A673 (cell line): ENCODE results near the gene NKD2. TPM values are rescaled to one million over a fixed set of nuclear protein-coding genes. Genes with fewer than 3 reads are reported as not detected.

Experiments used
- Bru-seq: library from RNA; stranded (reverse); fragments of 400-500 nt; gene quantifications from one replicate; lab custom pipeline; 2021; lab: Mats Ljungman, UMichigan
- BruChase-seq, 2 experiments: library from RNA; stranded (reverse); fragments of 400-500 nt; gene quantifications; one replicate each; lab custom pipeline; 2021; lab: Mats Ljungman, UMichigan
- BruUV-seq: library from RNA; stranded (reverse); fragments of 400-500 nt; replicated peaks from 2 replicates; lab custom pipeline; 2021; lab: Mats Ljungman, UMichigan
- CTCF ChIA-PET: fragments of 300-600 bp; sonication (Branson Sonifier 250); formaldehyde crosslinking; loops from one replicate; lab custom pipeline; 2022; ENCODE audit warnings: antibody characterized with exemption; lab: Charles Lee
- POLR2A ChIA-PET: fragments of 300-600 bp; sonication (Branson Sonifier 250); formaldehyde crosslinking; loops from one replicate; lab custom pipeline; 2022; ENCODE audit warnings: antibody characterized with exemption; ENCODE audit not compliant: low non-redundant PET; lab: Charles Lee
- DNase-seq: peaks from one replicate; pipeline ENCODE4 v3.0.0-alpha.2; 2015; ENCODE audit warnings: low spot score
- H3K27ac ChIP-seq: fragments of 200-600 bp; sonication (generic); 2 replicates; pipeline ENCODE4 v1.5.1; 2016; ENCODE audit warnings: mixed run types, low read depth, mild to moderate bottlenecking, mixed read lengths, antibody characterized with exemption, low read length; ENCODE audit not compliant: poor library complexity, severe bottlenecking
- H3K27me3 ChIP-seq: fragments of 200-600 bp; sonication (generic); replicated peaks from 2 replicates; pipeline ENCODE4 v1.6.1; 2017; ENCODE audit warnings: mixed run types, low read depth, mild to moderate bottlenecking, mixed read lengths, antibody characterized with exemption, low read length; ENCODE audit not compliant: insufficient read depth, poor library complexity
- H3K36me3 ChIP-seq: fragments of 200-600 bp; sonication (generic); 2 replicates; pipeline ENCODE4 v1.6.1; 2016; ENCODE audit warnings: mixed run types, mild to moderate bottlenecking, mixed read lengths, antibody characterized with exemption, low read length; ENCODE audit not compliant: insufficient read depth, poor library complexity, severe bottlenecking
- H3K4me1 ChIP-seq: fragments of 200-600 bp; sonication (generic); 2 replicates; pipeline ENCODE4 v1.6.1; 2017; ENCODE audit warnings: mixed run types, mild to moderate bottlenecking, mixed read lengths, antibody characterized with exemption, low read length; ENCODE audit not compliant: insufficient read depth, poor library complexity, severe bottlenecking
- H3K4me3 ChIP-seq: fragments of 200-600 bp; sonication (generic); 2 replicates; pipeline ENCODE4 v1.5.1; 2016; ENCODE audit warnings: low read depth, mixed run types, mild to moderate bottlenecking, mixed read lengths, low read length; ENCODE audit not compliant: poor library complexity, severe bottlenecking
- H3K9me3 ChIP-seq: fragments of 200-600 bp; sonication (generic); 2 replicates; pipeline ENCODE4 v1.6.1; 2016; ENCODE audit warnings: mixed run types, low read depth, mild to moderate bottlenecking, mixed read lengths, antibody characterized with exemption, low read length; ENCODE audit not compliant: poor library complexity, severe bottlenecking
- CTCF ChIP-seq: fragments of 300-800, 200-600 bp; sonication (generic); conservative IDR thresholded peaks from 2 replicates; pipeline ENCODE4 v1.5.1; 2017; ENCODE audit warnings: low read depth, mild to moderate bottlenecking, antibody characterized with exemption, low read length, moderate library complexity, mixed read lengths
- EZH2 ChIP-seq: fragments of 200-600 bp; sonication (generic); IDR thresholded peaks from 2 replicates; pipeline ENCODE4 v1.6.1; 2017; ENCODE audit warnings: borderline replicate concordance, low read depth, mild to moderate bottlenecking, mixed read lengths, antibody characterized with exemption, low read length; ENCODE audit not compliant: poor library complexity, severe bottlenecking
- intact Hi-C: fragments of 100-400 bp; cut with micrococcal nuclease; formaldehyde crosslinking; loops from one replicate; pipeline ENCODE4 v1.10.0; 2022; ENCODE audit not compliant: unreplicated experiment
- long read RNA-seq: library from polyadenylated mRNA; stranded (forward); transcript quantifications from one replicate; pipeline ENCODE4 v2.0.0, GENCODE V29; 2022
- total RNA-seq: library from RNA; stranded (reverse); gene quantifications from 2 replicates; pipeline ENCODE4 v1.2.3, GENCODE V29; 2021

NKD2 gene
- total RNA-seq, result 22.9 and 23.5 TPM in 2 replicates
- Bru-seq, nascent RNA, result percentile 50 among the genes with signal in this experiment
- BruChase-seq, experiment 1, labeled RNA remaining after a 2-hour chase, result percentile 55 among the genes with signal in this experiment
- BruChase-seq, experiment 2, labeled RNA remaining after a 6-hour chase, result percentile 67 among the genes with signal in this experiment
- long read RNA-seq, transcript NKD2-202 (10 exons, 2,155 nt), result major isoform, 11 of 29 reads
- long read RNA-seq, partial matches to known transcripts, result 3 of 29 reads
- long read RNA-seq, other reads (novel, unspliced or antisense), result 13 of 29 reads

GRCh38 chr5:1008451-1009358 is at the start of gene NKD2:
NKD2 (plus strand) TSS chr5:1008802; CDS start chr5:1009058, 256 bp downstream.
- peak within 1 kb of the TSS; percentile 58 for H3K4me3 ChIP-seq
- peak within 1 kb of the TSS; percentile 37 for H3K27ac ChIP-seq
- peak; percentile 65 for DNase-seq
- CTCF ChIA-PET, result interaction anchor here (0.5 kb wide), 1 partner anchor 28 kb away, joined by 3 read pairs; no protein-coding TSS in a partner anchor
- peaks cover 25% of the 10 kb centered on the region for H3K4me1 ChIP-seq
- BruUV-seq, result no TSS peak
- intact Hi-C loops, result loop anchor here (5.0 kb wide), 1 partner anchor 134 kb away; no protein-coding TSS in a partner anchor
- no peaks in the 10 kb centered on the region for H3K9me3 ChIP-seq
- H3K27me3 ChIP-seq, result no peaks in the 10 kb centered on the region
- TF ChIP-seq EZH2, result no peak
- peak; percentile 67 for TF ChIP-seq CTCF
- POLR2A ChIA-PET, result no interaction called here
- H3K36me3 ChIP-seq, result no peaks in the 10 kb centered on the region

- DNase-seq, result no peak
- TF ChIP-seq EZH2, result no peak
- TF ChIP-seq CTCF, result no peak
- CTCF ChIA-PET, result no interaction called here
- Histone ChIP-seq H3K27ac (no peak overlapping the region), H3K4me1 (no peaks in the 10 kb centered on the region), H3K36me3 (no peaks in the 10 kb centered on the region), H3K27me3 (no peaks in the 10 kb centered on the region), H3K9me3 (no peaks in the 10 kb centered on the region), H3K4me3 (no peak overlapping the region)
- intact Hi-C loops, result no loop called here
- no TSS peak for BruUV-seq
- POLR2A ChIA-PET, result no interaction called here
Measured at GRCh38 chr5:959581-960531, 48.7 kb upstream of the NKD2 start.

- POLR2A ChIA-PET, result no interaction called here
- Histone ChIP-seq H3K27me3 (no peaks in the 10 kb centered on the region), H3K9me3 (no peaks in the 10 kb centered on the region), H3K36me3 (no peaks in the 10 kb centered on the region), H3K27ac (no peak overlapping the region), H3K4me1 (no peaks in the 10 kb centered on the region), H3K4me3 (no peak overlapping the region)
- CTCF ChIA-PET, result no interaction called here
- no peak for TF ChIP-seq EZH2
- TF ChIP-seq CTCF, result no peak
- BruUV-seq, result no TSS peak
- intact Hi-C loops, result no loop called here
- DNase-seq, result no peak
Measured at GRCh38 chr5:960551-960950, 48.1 kb upstream of the NKD2 start.
